Activated CD4-positive, alpha-beta T cell treated with anti-CD3 and anti-CD28 coated beads, Interleukin-2, Interleukin-6, amounts not matched to agents 100 ng/mL and 50 ng/mL, durations not matched to agents 16 hours and 8 hours (primary cell): ENCODE measurements around the gene VASH1.
A peak's percentile ranks its signal among the peaks of the same experiment; 100 is the strongest.
"Not testable (repeated sequence)": the region's sequence is repeated elsewhere in the genome, so short reads cannot be mapped to it uniquely, and the experiment has no call there.

ENCODE experiments used
- DNase-seq: peaks from one replicate; pipeline ENCODE4 v3.0.0-alpha.2; 2020

VASH1 gene

GRCh38 chr14:76761136-76761959 lies at the start of gene VASH1:
VASH1 (plus strand) TSS chr14:76761468; CDS start chr14:76762822, 1,354 bp downstream.
- peak; percentile 75 for DNase-seq

- DNase-seq: no peak
Measured at GRCh38 chr14:76713121-76713520, 48.1 kb upstream of the VASH1 start.

- no peak for DNase-seq
Measured at GRCh38 chr14:76714470-76714869, 46.8 kb upstream of the VASH1 start.

- DNase-seq: no peak
Measured at GRCh38 chr14:76715101-76715500, 46.2 kb upstream of the VASH1 start.

GRCh38 chr14:76715511-76716081 lies 45.7 kb upstream of the VASH1 start:
- no peak for DNase-seq

- no peak for DNase-seq
Measured at GRCh38 chr14:76716285-76716684, 45.0 kb upstream of the VASH1 start.

- DNase-seq: no peak
Measured at GRCh38 chr14:76717508-76718290, 43.6 kb upstream of the VASH1 start.

GRCh38 chr14:76718306-76719040 lies 42.8 kb upstream of the VASH1 start:
- no peak for DNase-seq

- DNase-seq: no peak
Measured at GRCh38 chr14:76719666-76720065, 41.6 kb upstream of the VASH1 start.

GRCh38 chr14:76720382-76720813 lies 40.9 kb upstream of the VASH1 start:
- no peak for DNase-seq

- DNase-seq: not testable (repeated sequence)
Measured at GRCh38 chr14:76721506-76721905, 39.8 kb upstream of the VASH1 start.

- DNase-seq: no peak
Measured at GRCh38 chr14:76724651-76725550, 36.4 kb upstream of the VASH1 start.

- DNase-seq: no peak
Measured at GRCh38 chr14:76726551-76726970, 34.7 kb upstream of the VASH1 start.

GRCh38 chr14:76727384-76727783 lies 33.9 kb upstream of the VASH1 start:
- DNase-seq: no peak

- no peak for DNase-seq
Measured at GRCh38 chr14:76727901-76728300, 33.4 kb upstream of the VASH1 start.

GRCh38 chr14:76729258-76729657 lies 32.0 kb upstream of the VASH1 start:
- DNase-seq: no peak

- DNase-seq: no peak
Measured at GRCh38 chr14:76729953-76730505, 31.2 kb upstream of the VASH1 start.

GRCh38 chr14:76734501-76734900 lies 26.8 kb upstream of the VASH1 start:
- DNase-seq: not testable (repeated sequence)

GRCh38 chr14:76736514-76736913 lies 24.8 kb upstream of the VASH1 start:
- DNase-seq: no peak

GRCh38 chr14:76741074-76741473 lies 20.2 kb upstream of the VASH1 start:
- no peak for DNase-seq

- no peak for DNase-seq
Measured at GRCh38 chr14:76742185-76742584, 19.1 kb upstream of the VASH1 start.
